GM19239 (cell line): ENCODE measurements around the gene C1orf216.
"Not testable (repeated sequence)": the region's sequence is repeated elsewhere in the genome, so short reads cannot be mapped to it uniquely, and the experiment has no call there.

Experiments used
- DNase-seq: peaks from one replicate; pipeline ENCODE4 v3.0.0; 2011; ENCODE audit warnings: low spot score; ENCODE audit not compliant: insufficient read length
- FAIRE-seq: peaks from 2 replicates; lab custom pipeline; 2011; peaks lifted over from hg19 to GRCh38; lab: Jason Lieb, UNC

Gene C1orf216

GRCh38 chr1:35718492-35719336 is at the start of gene C1orf216:
Gene C1orf216 (minus strand): TSS chr1:35718884. CDS start chr1:35716321, 2,563 bp downstream.
- peak; percentile 63 for DNase-seq
- peak; percentile 75 for FAIRE-seq

GRCh38 chr1:35764283-35764682 is 45.6 kb upstream of the C1orf216 start:
- no peak for DNase-seq
- peak; percentile 70 for FAIRE-seq

GRCh38 chr1:35763201-35763600 is 44.5 kb upstream of the C1orf216 start:
- no peak for FAIRE-seq
- DNase-seq, result no peak

- DNase-seq, result no peak
- no peak for FAIRE-seq
Observed at GRCh38 chr1:35762141-35762540, 43.5 kb upstream of the C1orf216 start.

GRCh38 chr1:35756064-35756463 is 37.4 kb upstream of the C1orf216 start:
- FAIRE-seq (no peak), DNase-seq (no peak)

- FAIRE-seq, result no peak
- no peak for DNase-seq
Observed at GRCh38 chr1:35753626-35754260, 35.1 kb upstream of the C1orf216 start.

GRCh38 chr1:35748326-35748725 is 29.6 kb upstream of the C1orf216 start:
- DNase-seq, result no peak
- FAIRE-seq, result no peak

- DNase-seq, result no peak
- FAIRE-seq, result no peak
Observed at GRCh38 chr1:35745124-35745730, 26.5 kb upstream of the C1orf216 start.

GRCh38 chr1:35737120-35737519 is 18.4 kb upstream of the C1orf216 start:
- FAIRE-seq, result no peak

GRCh38 chr1:35727434-35728040 is 8.9 kb upstream of the C1orf216 start:
- FAIRE-seq, result no peak
- DNase-seq, result no peak

More at GRCh38 chr1:35737120-35737519, 18.4 kb upstream of the C1orf216 start:
- DNase-seq, result no peak

GRCh38 chr1:35726450-35727433 is 8.1 kb upstream of the C1orf216 start:
- DNase-seq (no peak), FAIRE-seq (peak; percentile 90)

- DNase-seq (no peak), FAIRE-seq (no peak)
Observed at GRCh38 chr1:35725596-35725995, 6.9 kb upstream of the C1orf216 start.

GRCh38 chr1:35717911-35718476 is 690 bp downstream of the C1orf216 start:
- no peak for DNase-seq
- peak; percentile 44 for FAIRE-seq

- FAIRE-seq (peak; percentile 92), DNase-seq (peak; percentile 81)
Observed at GRCh38 chr1:35715568-35716002, 3.1 kb downstream of the C1orf216 start.

- no peak for DNase-seq
- no peak for FAIRE-seq
Observed at GRCh38 chr1:35714921-35715567, 3.6 kb downstream of the C1orf216 start.

GRCh38 chr1:35711098-35711497 is 7.6 kb downstream of the C1orf216 start:
- not testable (repeated sequence) for FAIRE-seq, DNase-seq

GRCh38 chr1:35708952-35709351 is 9.7 kb downstream of the C1orf216 start:
- FAIRE-seq, result no peak
- no peak for DNase-seq

GRCh38 chr1:35708441-35708921 is 10.2 kb downstream of the C1orf216 start:
- DNase-seq (no peak), FAIRE-seq (no peak)
